CD4-positive, alpha-beta T cell treated with Interferon alpha-2 for 1 hour (primary cell): Measurements from ENCODE around the gene DHX34.
"Not testable (repeated sequence)": the region's sequence is repeated elsewhere in the genome, so short reads cannot be mapped to it uniquely, and the experiment has no call there.

Experiments used
- DNase-seq, 2 donors: peaks; one replicate each; pipeline ENCODE4 v3.0.0-alpha.2; 2020 to 2022

Gene DHX34

DNA sequence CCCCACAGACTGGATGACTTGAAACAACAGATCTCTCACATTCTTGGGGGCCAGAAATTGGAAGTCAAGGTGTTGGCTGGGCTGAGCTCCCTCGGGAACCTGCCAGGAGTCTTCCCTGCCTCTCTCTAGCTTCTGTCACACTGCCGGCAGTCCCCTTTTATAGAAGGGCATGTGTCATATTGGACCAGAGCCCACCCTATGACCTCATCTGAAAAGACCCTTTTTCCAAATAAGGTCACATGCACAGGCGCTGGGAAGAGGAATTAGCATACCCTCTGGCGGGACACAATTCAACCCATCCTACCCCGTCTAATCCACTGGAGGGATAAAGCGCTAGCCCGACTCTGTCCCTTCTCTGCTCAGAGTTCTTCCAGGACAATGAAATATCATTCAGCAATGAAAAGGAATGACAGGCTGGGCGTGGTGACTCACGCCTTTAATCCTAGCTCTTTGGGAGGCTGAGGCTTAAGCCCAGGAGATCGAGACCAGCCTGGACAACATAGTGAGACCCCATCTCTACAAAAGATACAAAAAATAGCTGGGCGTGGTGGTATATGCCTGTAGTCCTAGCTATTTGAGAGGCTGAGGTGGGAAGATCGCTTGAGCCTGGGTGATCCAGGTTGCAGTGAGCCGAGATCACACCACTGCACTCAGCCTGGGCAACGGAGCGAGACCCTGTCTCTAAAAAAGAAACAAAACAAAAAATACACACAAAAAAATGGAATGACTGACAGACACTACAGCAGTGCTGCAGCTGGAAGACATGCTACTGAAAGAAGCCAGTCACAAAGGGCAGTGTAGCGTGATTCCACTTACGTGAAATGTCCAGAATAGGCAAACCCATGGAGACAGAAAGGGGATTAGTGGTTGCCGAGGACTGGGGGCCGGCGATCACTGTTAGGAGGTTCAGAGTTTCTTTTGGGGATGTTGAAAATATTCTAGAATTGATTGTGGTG, 41.7 kb downstream of the DHX34 start:
- no peak for DNase-seq

DNA sequence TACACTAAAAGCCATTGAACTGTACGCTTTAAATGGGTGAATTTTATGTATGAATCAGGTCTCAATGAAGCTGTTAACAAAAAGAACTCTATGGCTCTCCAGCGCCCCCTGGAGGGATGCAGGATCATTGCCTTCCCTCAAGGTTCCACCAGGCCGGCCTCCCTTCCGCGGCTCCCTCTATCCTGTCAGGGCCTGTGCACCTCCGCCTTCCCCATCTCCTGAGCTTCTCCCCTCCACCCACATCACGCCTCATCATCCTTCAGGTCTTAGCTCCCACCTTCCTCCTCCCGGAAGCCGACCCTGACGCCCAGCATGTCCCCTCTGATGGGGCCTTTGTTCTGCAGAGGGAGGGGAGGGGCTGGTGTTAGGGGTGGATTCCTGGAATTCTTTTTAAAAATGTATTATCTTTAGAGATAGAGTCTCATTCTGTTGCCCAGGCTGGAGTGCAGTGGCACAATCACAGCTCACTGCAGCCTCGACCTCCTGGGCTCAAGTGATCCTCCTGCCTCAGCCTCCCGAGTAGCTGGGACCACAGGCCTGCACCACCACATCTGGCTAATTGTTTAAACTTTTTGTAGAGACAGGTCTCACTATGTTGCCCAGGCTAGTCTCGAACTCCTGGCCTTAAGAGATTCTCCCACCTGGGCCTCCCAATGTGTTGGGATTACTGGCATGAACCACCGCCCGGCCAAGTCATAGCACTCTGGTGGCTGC, 42.6 kb downstream of the DHX34 start:
- peak; percentile 81 for DNase-seq

DNA sequence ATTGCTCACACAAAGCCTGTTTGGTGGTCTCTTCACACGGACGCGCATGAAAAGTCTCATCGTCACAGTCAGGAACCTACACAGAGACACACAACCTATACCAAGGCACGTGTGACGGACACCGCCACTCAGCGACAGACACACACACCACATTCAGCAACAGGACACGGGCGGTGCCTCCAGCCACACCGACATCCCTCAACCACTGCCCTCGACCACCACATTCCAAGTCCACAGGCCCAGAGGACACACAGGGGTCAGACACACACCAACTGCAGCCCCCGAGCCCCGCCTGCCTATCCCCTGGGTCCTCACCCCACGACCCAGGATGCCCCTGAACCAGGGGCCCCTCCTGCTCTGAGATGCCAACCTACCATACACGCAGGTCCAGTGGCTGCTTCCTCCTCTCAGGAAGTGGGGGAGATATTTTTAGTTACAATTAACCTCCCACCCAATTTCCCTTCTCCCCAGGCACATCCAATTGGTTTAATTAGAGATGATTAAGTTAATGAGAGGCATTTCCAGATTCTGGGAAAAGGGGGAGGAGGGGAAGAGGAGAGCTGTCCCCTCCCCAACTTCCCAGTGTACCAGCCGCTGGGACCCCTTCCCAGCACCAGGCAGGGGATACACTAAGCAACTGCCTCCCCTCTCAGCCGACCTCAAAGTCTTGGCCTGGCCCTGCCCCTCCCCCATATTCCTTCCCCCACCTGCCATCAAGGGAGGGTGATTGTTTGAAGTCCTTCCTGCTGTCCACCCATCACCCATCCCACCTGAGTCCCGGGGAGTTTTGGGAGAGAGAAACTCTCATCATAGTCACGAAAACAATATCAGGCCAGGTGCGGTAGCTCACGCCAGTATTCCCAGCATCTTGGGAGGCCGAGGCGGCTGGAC, 49.8 kb downstream of the DHX34 start:
- no peak for DNase-seq

DNA sequence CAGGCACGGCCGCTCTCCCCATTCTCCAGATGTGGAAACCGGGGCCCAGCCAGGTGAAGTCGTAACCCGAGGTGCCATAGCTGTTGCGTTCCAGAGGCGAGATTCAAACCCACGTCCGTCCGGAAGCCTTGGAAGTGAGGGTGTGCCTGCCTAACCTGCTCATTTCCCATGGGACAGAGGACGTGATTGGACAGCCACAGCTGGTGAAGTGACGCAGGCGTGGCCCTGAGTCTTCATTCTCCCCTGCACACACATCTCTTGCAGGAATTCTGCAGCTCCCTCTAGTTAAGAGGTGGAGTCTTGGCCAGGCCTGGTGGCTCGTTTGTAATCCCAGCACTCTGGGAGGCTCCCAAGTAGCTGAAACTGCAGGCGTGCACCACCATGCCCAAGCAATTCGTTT, 53.4 kb downstream of the DHX34 start:
- no peak for DNase-seq

DNA sequence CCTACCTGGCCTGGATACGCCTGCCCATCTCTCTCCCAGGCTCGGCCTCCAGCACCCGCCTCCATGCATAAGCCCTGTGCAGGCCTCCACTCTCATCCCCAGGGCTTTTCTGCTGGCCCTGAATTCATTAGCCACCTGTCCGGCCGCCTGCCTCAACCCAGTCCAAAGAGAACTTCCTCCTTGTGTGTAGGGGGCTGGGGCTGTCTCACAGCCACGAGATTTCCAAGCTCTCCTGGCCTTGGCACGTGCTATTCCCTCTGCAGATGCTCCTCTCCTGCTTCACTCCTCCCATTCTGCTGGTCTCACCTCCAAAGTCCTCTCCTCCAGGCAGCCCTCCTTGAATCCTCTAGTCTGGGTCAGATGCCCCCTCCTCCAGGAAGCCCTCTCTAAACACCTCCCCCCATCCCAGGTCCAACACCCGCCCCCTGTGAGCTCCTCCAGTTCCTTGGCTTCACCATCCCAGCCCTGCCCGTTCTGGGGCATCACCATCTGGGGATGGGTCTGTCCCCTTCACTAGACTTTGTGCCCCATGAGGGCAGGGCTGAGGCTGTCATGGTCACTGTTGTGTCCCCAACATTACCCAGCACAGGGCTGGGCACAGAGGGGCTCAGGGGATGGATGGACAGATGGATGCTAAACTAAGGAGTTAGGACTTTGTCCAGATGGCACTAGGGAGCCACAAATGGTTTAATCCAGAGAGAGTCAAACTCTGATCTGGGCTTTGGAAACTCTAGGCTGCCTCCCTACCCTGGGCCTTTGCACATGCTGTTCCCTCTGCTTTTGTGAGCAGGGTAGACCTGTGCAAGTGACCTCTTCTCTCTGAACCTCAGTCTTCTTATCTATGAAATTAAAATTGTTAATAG, 55.5 kb downstream of the DHX34 start:
- no peak for DNase-seq

DNA sequence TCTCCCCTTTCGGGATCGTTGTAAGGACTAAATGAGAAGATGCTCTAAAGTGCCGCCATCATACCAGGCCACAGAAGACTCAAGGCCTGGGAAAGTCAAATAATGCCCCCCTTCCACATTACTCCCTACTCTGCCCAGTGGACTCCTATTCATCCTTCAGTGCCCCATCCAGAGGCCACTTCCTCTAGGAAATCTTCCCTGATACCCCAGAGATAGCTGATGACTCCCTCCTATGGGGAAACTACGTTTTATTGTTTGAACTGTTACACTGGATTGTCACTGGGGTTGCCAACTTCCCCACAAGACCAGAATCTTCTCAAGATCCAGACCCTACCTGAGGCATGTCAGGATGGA, 56.1 kb downstream of the DHX34 start:
- no peak for DNase-seq

DNA sequence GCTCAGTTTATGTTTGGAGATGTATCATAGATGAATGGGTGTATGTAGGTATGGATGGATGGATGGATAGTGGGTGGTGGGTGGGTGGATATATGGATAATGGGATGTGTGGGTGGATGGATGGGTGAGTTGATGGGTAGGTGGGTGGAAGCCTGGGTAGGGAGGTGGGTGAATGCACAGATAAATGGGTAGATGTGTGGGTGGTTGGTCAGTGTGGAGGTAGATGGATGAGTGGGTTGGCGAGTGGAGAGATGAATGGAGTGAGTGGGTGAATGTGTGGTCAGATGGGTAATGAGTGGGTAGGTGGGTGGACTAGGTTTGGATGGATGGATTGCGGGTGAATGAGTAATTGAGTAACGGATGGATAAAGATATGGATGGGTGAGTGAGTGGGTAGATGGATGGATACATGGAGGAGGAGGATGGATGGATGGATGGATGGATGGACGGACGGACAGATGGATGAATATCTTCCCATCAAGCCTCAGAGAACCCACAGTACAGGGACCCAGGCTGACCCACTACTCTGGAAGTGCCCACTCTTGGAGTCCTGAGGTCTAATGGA, 56.8 kb downstream of the DHX34 start:
- DNase-seq = no peak

DNA sequence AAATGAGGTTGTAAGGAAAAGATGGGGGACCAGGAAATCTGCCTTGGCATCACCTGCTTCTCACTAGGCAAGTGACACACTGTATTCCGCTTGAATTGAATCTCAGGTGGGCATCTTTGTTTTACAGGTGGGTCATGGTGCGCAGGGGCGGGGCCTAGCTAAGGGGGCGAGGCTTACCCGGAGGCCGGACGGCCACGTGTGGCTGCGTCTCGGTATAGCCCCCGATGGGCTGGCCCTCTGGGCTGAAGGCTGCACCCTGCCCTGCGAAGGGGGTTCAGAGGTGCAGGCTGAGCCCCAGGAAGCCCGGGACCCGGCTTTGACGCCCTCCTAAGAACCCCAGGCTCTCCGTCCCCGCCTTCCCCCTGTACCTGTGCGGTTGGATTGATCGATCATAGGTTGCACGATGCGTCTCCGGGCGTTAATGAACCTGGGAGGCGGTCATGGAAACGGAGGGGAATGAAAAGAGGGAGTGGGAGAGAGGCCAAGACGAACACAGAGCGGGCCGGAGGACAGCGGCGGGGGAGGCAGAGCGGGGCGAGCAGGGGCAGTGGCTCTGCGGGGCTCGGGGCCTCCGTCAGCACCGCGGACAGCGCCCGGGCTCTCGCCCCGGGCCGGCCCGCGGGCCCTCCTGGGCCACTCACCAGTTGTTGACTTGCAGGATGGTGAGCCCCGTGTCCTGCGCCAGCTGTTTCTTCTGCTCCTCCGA, 57.7 kb downstream of the DHX34 start:
- no peak for DNase-seq

DNA sequence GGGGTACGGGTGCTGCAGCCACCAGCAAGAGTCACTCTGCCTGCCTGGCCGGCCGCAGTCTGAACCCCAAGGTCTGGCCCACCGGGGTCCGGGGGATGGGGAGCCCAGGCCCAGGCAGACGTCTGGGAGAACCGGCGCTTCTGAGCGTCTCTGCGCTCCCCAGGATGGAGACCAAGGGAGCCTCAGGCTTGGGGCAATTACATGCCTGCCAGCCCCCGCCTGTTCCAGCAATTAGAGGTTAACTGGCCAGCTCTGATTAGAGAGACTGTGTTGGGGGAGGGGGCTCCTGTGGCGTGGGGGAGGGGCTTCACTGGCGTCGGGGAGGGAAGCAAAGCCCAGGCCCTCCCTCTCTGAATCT, 58.3 kb downstream of the DHX34 start:
- DNase-seq = no peak

DNA sequence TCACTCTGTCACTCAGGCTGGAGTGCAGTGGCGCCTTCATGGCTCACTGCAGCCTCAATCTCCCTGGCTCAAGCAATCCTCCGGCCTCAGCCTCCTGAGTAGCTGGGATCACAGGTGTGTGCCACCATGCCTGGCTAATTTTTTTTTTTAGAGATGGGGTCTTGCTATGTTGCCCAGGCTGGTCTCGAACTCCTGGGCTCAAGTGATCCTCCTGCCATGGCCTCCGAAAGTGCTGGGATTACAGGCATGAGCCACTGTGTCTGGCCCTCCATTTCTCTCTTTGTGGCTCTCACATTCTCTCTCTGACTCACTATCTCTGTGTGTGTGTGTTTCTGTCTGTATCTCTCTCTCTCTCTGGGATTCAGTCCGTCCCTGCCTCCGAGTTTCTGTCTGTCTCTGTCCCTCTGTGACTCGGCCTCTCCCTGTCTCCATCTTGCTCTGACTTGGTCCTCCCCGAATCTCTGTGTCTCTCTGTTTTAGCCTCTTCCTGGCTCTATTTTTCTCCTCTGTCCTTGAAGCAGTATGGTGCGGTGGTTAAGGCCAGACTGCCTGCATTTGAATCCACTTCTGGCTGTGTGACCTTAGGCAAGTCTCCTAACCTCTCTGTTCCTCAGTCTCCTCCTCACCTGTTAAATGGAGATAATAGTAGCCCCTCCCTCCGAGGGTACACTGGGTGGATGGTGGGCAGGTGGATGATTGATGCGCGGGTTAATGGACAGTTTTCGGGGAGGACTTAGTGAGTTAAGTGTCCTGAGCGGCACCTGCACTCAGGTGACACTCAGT, 59.2 kb downstream of the DHX34 start:
- DNase-seq = no peak

DNA sequence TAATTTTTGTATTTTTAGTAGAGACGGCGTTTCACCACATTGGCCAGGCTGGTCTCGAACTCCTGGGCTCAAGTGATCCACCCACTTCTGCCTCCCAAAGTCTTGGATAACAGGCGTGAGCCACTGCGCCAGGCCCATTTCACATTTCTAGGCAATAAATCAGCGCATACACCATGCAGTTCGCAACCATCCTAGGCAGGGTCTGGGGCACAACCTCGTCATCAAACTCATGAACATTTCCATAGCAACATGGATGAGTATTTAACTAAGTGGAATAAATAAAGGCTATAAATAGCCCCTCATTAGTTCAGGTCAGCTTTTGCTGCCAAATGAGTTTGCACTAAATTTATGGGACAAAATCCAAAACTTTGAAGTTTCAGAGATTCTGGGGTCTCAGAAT, 62.0 kb downstream of the DHX34 start:
- no peak for DNase-seq

DNA sequence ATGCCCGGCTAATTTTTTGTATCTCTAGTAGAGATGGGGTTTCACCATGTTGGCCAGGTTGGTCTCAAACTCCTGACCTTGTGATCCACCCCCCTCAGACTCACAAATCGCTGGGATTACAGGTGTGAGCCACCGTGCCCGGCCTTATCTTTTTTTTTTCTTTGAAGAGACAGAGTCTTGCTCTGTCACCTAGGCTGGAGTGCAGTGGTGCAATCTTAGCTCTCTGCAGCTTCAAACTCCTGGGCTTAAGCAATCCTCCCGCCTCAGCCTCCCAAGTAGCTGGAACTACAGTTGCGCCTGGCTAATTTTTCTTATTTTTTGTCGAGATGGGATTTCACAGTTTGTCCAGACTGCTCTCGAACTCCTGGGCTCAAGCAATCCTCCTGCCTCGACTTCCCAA, 62.6 kb downstream of the DHX34 start:
- not testable (repeated sequence) for DNase-seq

DNA sequence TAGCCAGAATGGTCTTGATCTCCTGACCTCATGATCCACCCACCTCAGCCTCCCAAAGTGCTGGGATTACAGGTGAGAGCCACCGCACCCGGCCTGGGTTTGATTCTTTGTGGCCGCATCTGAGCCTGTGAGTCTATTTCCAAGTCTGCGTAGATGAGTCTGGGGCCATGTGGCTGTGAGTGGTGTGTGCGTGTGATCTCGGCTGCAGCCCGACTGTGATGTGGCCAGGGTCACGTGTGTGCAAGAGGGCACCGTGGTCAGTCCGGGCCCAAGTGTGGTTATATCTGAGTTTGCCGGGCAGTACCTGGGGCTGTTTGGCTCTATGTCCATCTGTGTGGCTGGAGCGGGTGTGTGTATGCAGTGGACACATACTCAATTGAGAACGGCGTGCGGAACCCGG, 64.8 kb downstream of the DHX34 start:
- no peak for DNase-seq

DNA sequence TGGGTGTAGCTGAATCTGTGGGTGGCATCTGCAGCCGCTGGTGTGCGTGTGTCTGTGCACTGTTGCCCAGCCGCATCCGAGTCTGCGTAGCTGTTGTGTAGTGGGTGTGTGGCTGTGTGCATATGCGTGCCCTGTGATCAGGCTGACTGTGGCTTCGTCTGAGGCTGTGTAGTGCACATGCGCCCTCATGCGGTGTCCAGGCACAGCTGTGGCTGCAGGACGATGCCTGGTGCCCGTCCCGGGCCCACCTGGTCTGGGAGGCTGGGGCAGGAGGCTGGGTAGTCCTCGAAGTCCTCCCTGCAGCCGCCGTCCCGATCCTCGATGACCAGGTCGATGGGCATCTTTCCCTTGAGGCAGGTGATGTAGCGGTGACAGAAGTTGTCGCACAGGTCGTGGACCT, 65.4 kb downstream of the DHX34 start:
- no peak for DNase-seq

DNA sequence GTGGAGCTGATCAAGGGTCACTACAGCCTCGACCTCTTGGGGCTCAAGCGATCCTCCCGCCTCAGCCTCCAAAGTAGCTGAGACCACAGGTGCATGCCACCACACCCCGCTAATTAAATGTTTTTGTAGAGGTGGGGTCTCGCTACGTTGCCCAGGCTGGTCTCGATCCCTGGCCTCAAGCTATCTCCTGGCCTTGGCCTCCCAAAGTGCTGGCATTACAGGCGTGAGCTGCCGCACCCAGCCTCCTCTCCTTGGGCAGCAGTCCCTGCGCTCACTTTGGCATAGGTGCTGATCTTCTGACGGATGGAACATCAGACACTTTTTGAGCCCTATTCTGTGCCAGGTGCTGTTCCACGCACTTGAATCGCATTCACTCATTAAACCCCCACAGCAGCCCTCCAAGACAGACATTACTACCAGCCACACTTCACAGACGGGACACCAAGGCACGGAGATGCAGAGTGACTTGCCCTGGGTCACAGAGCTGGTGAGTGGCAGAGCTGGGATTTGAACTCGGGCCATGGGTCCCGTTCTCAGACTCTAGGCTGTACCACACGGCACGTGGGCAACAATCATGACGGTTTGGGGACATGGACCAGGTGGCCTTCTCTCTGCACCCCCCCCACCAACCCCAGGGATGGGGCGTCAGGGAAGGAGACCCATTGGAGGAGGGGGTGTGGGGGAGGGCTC, 67.0 kb downstream of the DHX34 start:
- DNase-seq = no peak

DNA sequence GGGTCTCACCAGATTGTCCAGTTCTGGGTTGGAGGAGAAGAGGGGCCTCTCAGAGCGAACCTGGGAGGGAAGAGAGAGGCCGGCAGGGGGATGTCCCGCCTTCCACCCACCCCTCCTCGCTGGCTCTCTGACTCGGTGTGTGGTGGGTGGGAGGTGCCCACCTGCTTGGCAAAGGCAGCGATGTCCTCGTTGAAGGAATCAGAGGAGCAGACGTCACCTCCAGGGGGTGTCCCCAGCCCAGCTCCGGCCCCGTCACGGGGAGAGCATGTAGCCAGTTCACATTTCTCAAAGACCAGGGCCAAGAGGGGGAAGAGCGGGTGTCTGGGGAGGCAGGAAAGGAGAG, 67.5 kb downstream of the DHX34 start:
- no peak for DNase-seq

DNA sequence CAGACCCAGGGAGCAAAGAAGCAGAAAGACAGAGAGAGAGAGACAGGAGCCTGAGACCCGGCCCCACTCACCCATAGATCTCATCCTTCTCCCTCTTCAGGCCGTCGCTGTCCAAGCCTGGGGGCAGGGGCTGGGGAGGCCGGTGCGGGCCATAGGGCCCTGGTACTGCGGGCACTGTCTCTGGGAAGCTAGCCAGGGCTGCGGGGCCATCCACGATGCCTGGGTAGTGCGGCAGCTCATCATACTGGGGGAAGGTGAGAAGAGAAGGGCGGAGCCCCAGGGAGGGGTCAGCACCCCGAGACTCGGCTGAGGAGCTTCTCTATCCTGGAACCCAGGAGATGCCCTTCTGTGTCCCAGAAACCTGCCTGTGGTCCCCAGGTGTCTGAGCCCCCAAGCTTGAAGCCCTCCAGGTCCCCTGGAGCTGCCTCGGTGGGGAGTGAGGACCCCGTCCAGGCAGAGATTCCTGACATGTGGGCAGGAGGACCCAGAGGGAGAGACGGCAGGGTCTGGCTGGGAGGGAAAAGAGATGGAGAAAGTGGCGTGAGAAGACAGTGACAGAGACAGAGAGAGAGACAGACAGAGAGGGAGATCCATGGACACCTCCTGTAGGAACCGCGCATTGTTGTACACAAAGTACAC, 68.1 kb downstream of the DHX34 start:
- no peak for DNase-seq

DNA sequence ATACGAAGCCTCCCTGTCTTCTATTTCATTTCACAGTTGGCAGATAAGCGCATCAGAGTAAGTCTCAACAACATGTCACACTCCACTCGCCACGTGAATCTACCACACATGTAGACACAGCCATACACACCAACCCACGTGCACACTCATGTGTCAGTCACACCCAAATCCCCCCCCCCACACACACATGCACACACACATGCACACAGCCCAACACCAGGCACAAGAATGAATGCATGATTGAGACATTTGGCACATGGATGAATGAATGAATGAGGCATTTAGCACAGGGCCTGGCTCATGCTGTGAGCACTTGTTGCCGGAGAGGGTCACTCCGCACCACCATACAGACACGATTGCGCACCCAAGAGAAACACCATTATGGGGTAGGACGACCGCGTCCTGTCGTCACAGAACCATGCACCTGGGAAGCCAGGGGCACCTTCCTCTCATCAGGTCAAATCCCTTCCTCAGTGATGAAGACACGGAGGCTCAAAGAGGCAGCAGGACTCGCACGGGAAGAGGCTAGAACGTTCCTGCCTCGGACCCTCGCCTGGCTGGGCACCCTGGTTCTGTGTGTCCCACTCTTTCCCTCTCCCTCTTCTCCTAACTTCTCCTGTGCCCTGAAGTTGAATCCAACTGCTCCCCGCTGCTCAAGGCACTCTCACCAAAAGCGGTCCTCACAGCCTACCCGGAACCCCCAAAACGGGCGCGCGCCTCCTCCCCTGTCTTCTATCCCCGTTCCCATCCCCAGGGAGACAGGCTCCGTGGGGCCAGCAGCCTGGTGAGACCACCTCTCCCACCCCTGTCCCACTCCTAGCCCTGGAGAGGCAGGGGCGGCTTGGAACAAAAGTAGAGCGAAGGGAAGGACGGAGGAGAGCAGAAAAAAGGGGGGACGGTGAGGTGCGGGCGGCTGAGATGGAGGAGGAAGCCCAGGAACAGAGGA, 68.9 kb downstream of the DHX34 start:
- no peak for DNase-seq

DNA sequence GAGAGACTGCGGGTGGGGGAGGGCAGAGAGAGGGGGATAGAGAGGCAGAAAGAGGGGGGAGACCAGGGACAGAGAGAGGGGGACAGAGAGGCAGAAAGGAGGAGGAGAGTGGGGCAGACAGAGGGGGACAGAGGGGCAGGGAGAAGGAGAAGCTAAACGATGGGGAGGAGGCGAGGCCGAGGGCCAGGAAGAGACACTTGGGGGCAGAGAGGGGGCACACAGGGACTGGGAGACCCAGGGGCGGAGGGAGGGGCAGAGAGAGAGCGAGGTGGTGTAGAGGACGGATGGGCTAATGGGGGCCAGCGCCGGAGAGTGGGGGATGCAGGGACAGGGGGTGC, 69.5 kb downstream of the DHX34 start:
- DNase-seq = no peak
